ENCODE data around the gene AEBP1.

- TF ChIP-seq CTCF (IDR thresholded peaks at IDR 0.05) (no peak), POLR2A (IDR thresholded peaks at IDR 0.05) (no peak)
These were observed 58.0 kb downstream of the AEBP1 start for GRCh38 chr7:44162179-44162578.

Data from testis (tissue), 2 donors.